GM19193 (cell line): ENCODE results near the gene TRAF7.

ENCODE experiments used
- POLR2A ChIP-seq: IDR thresholded peaks from 4 replicates; pipeline ENCODE4 v1.6.1; 2011; ENCODE audit not compliant: insufficient read depth, insufficient read length; ENCODE audit errors: extremely low read depth

TRAF7 gene

GRCh38 chr16:2216330-2216729 lies 60.7 kb downstream of the TRAF7 start:
- TF ChIP-seq POLR2A, result no peak

- TF ChIP-seq POLR2A, result peak; percentile 98
Observed at GRCh38 chr16:2223221-2223941, 67.8 kb downstream of the TRAF7 start, which contains the start of gene E4F1. E4F1 (plus strand) TSS chr16:2223591; CDS start chr16:2223614, 23 bp downstream.

GRCh38 chr16:2223942-2224486 lies 68.4 kb downstream of the TRAF7 start:
- no peak for TF ChIP-seq POLR2A

DNA sequence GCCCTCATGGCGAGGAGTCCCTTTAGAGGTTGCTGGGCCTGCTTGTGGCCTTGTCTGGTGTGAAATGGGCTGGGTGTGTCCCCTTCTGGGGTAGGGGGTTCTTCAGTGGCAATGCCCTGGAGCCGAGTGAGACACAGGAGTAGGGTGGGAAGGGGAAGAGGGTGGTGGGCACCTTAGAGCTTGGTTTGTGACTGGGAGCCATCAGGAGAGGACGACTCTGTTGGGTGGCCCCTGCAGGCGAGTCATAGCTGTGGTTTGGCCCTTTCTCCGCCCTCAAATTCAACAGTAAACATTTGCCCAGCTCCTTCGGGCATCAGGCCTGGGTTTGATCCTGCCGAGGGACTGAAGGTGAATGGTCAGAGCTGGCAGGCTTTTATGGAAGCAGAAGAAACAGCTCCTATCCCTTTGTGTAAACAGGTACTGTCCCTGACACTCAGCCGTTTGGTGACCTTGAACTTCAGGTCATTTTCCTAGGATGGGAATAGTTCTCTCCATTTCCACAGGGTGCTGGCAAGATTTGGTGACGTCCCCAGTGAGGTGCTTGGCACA lies 70.7 kb downstream of the TRAF7 start:
- TF ChIP-seq POLR2A, result no peak

DNA sequence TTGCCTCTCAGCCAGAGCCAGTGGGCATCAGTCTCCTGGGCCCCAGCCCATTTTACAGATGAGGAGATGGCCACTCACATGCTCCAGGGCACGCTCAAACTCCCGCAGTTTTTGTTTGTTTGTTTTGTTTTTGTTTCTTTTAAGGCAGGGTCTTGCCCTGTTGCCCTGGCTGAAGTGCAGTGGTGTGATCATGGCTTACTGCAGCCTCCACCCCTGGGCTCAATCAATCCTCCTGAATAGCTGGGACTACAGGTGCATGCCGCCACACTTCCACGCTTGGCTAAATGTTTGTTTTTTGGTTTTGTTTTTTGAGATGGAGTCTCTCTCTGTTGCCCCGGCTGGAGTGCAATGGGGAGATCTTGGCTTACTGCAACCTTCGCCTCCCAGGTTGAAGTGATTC lies 71.3 kb downstream of the TRAF7 start:
- TF ChIP-seq POLR2A, result no peak
